B cell (primary cell): ENCODE results near the gene EHBP1L1. TPM values are rescaled to one million over a fixed set of nuclear protein-coding genes. Genes with fewer than 3 reads are reported as not detected.

Experiments used
- ATAC-seq: fragments of 200-7000 bp; cut with Tn5 transposase; one replicate; pipeline ENCODE4 v1.10.0; 2021; ENCODE audit warnings: low read depth, mild to moderate bottlenecking, moderate number of reproducible peaks, moderate library complexity
- CTCF ChIA-PET: fragments of 350-600 bp; sonication (Branson Sonifier 250); formaldehyde crosslinking; loops from one replicate; lab custom pipeline; 2021; ENCODE audit warnings: antibody characterized with exemption, inconsistent platforms; lab: Charles Lee
- POLR2A ChIA-PET: fragments of 350-600 bp; sonication (Branson Sonifier 250); formaldehyde crosslinking; loops from one replicate; lab custom pipeline; 2021; ENCODE audit warnings: antibody characterized with exemption; lab: Charles Lee
- DNase-seq: peaks from one replicate; pipeline ENCODE4 v3.0.0; 2013
- H2AFZ ChIP-seq: 2 replicates; pipeline ENCODE4 v1.6.1; 2012; ENCODE audit warnings: mild to moderate bottlenecking, low read depth, low read length; ENCODE audit not compliant: insufficient read depth, poor library complexity, severe bottlenecking
- H3K27ac ChIP-seq, 2 donors: 1 replicate in 1 of 2; 2 replicates in 1 of 2; pipeline ENCODE4 v1.5.1; 2012 to 2013; ENCODE audit warnings: low read length in 2 of 2, mild to moderate bottlenecking in 2 of 2, moderate library complexity in 1 of 2
- H3K27me3 ChIP-seq, 4 experiments: fragments of 200-600 bp in 1 of 4; sonication (generic) in 1 of 4; replicated peaks in 1 of 4; 1 replicate in 2 of 4; 2 replicates in 2 of 4; pipeline versions ENCODE4 v1.6.1 to v1.7.0; 2013 to 2016; ENCODE audit warnings: low read length in 3 of 4, mild to moderate bottlenecking in 2 of 4, mixed read lengths in 1 of 4, moderate library complexity in 1 of 4; ENCODE audit not compliant: insufficient read depth in 4 of 4, control insufficient read depth in 3 of 4; ENCODE audit errors: control extremely low read depth in 1 of 4
- H3K36me3 ChIP-seq, 2 experiments: replicated peaks in 1 of 2; 1 replicate in 1 of 2; 2 replicates in 1 of 2; pipeline versions ENCODE4 v1.6.1 to v1.7.1; 2013; ENCODE audit warnings: low read length in 1 of 2; ENCODE audit not compliant: insufficient read depth in 2 of 2, control insufficient read depth in 1 of 2; ENCODE audit errors: control extremely low read depth in 1 of 2, extremely low read depth in 1 of 2
- H3K4me1 ChIP-seq, 2 donors: fragments of 200-600 bp in 1 of 2; sonication (generic) in 1 of 2; 1 replicate in 1 of 2; 2 replicates in 1 of 2; pipeline versions ENCODE4 v1.5.1 to v1.6.1; 2013 to 2017; ENCODE audit warnings: low read length in 2 of 2; ENCODE audit not compliant: control insufficient read depth in 2 of 2, insufficient read depth in 2 of 2
- H3K4me2 ChIP-seq: replicated peaks from 2 replicates; pipeline ENCODE3; 2012; ENCODE audit warnings: mild to moderate bottlenecking, low read depth, low read length; ENCODE audit not compliant: poor library complexity, severe bottlenecking
- H3K4me3 ChIP-seq, 5 experiments: fragments of 200-600 bp in 1 of 5; sonication (generic) in 1 of 5; 1 replicate in 3 of 5; 2 replicates in 2 of 5; pipeline versions ENCODE4 v1.5.1 to v1.7.0; 2011 to 2016; ENCODE audit warnings: low read length in 4 of 5, mild to moderate bottlenecking in 4 of 5, low read depth in 2 of 5, control low read depth in 1 of 5, moderate library complexity in 1 of 5; ENCODE audit not compliant: insufficient read depth in 1 of 5; ENCODE audit errors: control extremely low read depth in 1 of 5, extremely low read depth in 1 of 5
- H3K79me2 ChIP-seq: fragments of 200-600 bp; sonication (generic); one replicate; pipeline ENCODE4 v1.6.0; 2016; ENCODE audit warnings: low read length; ENCODE audit not compliant: control insufficient read depth, insufficient read depth
- H3K9ac ChIP-seq: fragments of 200-600 bp; sonication (generic); 2 replicates; pipeline ENCODE4 v1.6.1; 2017; ENCODE audit warnings: mild to moderate bottlenecking, low read length, moderate library complexity
- H3K9me3 ChIP-seq, 3 donors: one replicate each; pipeline versions ENCODE4 v1.6.1 to v1.7.1; 2013; ENCODE audit warnings: low read length in 2 of 3; ENCODE audit not compliant: control insufficient read depth in 2 of 3, insufficient read depth in 1 of 3; ENCODE audit errors: control extremely low read depth in 1 of 3
- H4K20me1 ChIP-seq: 2 replicates; pipeline ENCODE4 v1.6.0; 2012; ENCODE audit warnings: mild to moderate bottlenecking, low read length; ENCODE audit not compliant: insufficient read depth, control insufficient read depth, poor library complexity, severe bottlenecking
- H3K27ac Mint-ChIP-seq: one replicate; pipeline ENCODE4 v1.8.0; 2021; ENCODE audit warnings: mixed read lengths
- H3K27me3 Mint-ChIP-seq: one replicate; pipeline ENCODE4 v1.8.0; 2021; ENCODE audit warnings: mixed read lengths
- H3K4me1 Mint-ChIP-seq: one replicate; pipeline ENCODE4 v1.8.0; 2021; ENCODE audit warnings: mixed read lengths
- H3K4me3 Mint-ChIP-seq: one replicate; pipeline ENCODE4 v1.8.0; 2021; ENCODE audit warnings: mixed read lengths
- H3K9me3 Mint-ChIP-seq: one replicate; pipeline ENCODE4 v1.8.0; 2022; ENCODE audit warnings: mixed read lengths; ENCODE audit not compliant: insufficient read depth
- CTCF ChIP-seq: fragments of 200-600 bp; IDR thresholded peaks from one replicate; pipeline ENCODE4 v1.8.0; 2022; ENCODE audit warnings: antibody characterized with exemption, mild to moderate bottlenecking
- EZH2 ChIP-seq: IDR thresholded peaks from 2 replicates; pipeline ENCODE4 v1.6.1; 2012; ENCODE audit warnings: borderline replicate concordance, low read depth, mild to moderate bottlenecking, moderate library complexity, low read length; ENCODE audit not compliant: insufficient read depth, poor library complexity, severe bottlenecking
- WGBS: methylation state at CpG from one replicate; pipeline ENCODE4 v1.1.5; 2013; ENCODE audit warnings: missing lambda C conversion rate; ENCODE audit not compliant: insufficient coverage; 5-methylcytosine and 5-hydroxymethylcytosine counted together
- intact Hi-C: fragments of 100-400 bp; cut with micrococcal nuclease; formaldehyde crosslinking; loops from one replicate; pipeline ENCODE4 v1.10.0; 2022
- polyA plus RNA-seq: library from polyadenylated mRNA; depleted of rRNA; stranded (reverse); fragments of >200 nt; gene quantifications from 2 replicates; pipeline ENCODE4 v1.2.3, GENCODE V29; 2012
- total RNA-seq, 2 donors: library from RNA; stranded (reverse); fragments of 120-200 nt in 1 of 2; gene quantifications; 1 replicate in 1 of 2; 2 replicates in 1 of 2; pipeline versions ENCODE4 v1.2.3 to v1.2.4, GENCODE V29; 2013 to 2022

The EHBP1L1 gene
- total and polyA plus RNA-seq, 2 donors (not counting 1 experiment from before 2014, with no cell fraction given), result 202 to 279 TPM

GRCh38 chr11:65625628-65626342 is 49.9 kb downstream of the EHBP1L1 start:
- Histone ChIP-seq H3K4me3 (no peak overlapping the region), H3K4me2 (peak overlapping the region; percentile 56), H3K9ac (no peak overlapping the region), H3K79me2 (peaks cover 73% of the 10 kb centered on the region), H3K27me3 (no peaks in the 10 kb centered on the region), H3K27ac (no peak overlapping the region), H3K36me3 (peaks cover 0 to 87% of the 10 kb centered on the region in 2 experiments), H3K4me1 (peaks cover 6 to 11% of the 10 kb centered on the region in 2 donors), H4K20me1 (peaks cover 34% of the 10 kb centered on the region), H2AFZ (no peak overlapping the region), H3K9me3 (no peaks in the 10 kb centered on the region)
- DNase-seq (peak; percentile 84), ATAC-seq (peak; percentile 95)
- H3K27ac Mint-ChIP-seq, result peak overlapping the region; percentile 5
- intact Hi-C loops, result loop anchor here (1.0 kb wide), 5 partner anchors 13 to 364 kb away; partner anchors contain the start of gene SIPA1
- H3K27me3 Mint-ChIP-seq, result no peaks in the 10 kb centered on the region
- TF ChIP-seq CTCF (peak; percentile 83), EZH2 (no peak)
- ChIA-PET CTCF (interaction anchor here (0.6 to 6.7 kb wide), 38 partner anchors 8 to 363 kb away, joined by 3 to 86 read pairs (median 5); partner anchors contain the start of genes AP5B1, CCDC85B, KAT5 and PCNX3), POLR2A (interaction anchor here (1.1 to 2.1 kb wide), 7 partner anchors 11 to 86 kb away, joined by 3 to 13 read pairs (median 5); partner anchors contain the start of genes KAT5, PCNX3, RELA and SIPA1)
- WGBS, result 74% methylated on average over 28 of the region's 30 CpGs
- H3K4me1 Mint-ChIP-seq, result peaks cover 12% of the 10 kb centered on the region
- H3K9me3 Mint-ChIP-seq, result no peaks in the 10 kb centered on the region
- H3K4me3 Mint-ChIP-seq, result no peak overlapping the region

DNA sequence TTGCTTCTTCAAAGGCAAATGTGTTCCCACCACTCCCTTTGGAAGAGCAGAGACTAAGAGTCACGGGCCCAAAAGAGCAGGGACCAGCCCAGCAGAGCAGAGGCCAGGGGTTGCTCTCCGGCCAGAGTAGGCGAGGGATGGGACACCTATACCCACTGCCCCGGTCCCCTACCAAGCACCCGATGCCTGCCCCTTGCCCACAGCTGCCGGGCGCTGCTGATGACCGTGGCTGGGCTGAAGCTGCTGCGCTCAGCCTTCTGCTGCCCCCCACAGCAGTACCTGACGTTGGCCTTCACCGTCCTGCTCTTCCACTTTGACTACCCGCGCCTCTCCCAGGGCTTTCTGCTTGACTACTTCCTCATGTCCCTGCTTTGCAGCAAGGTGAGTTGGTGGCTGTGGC is 51.3 kb downstream of the EHBP1L1 start:
- H2AFZ ChIP-seq, result no peak overlapping the region
- no peak overlapping the region for H3K4me3 ChIP-seq
- H4K20me1 ChIP-seq, result peaks cover 35% of the 10 kb centered on the region
- POLR2A ChIA-PET, result interaction anchor here (1.6 to 2.1 kb wide), 3 partner anchors 10 to 84 kb away, joined by 7 to 13 read pairs (median 10); partner anchors contain the start of genes KAT5 and SIPA1
- Mint-ChIP-seq H3K4me3 (no peak overlapping the region), H3K4me1 (peaks cover 9% of the 10 kb centered on the region), H3K9me3 (no peaks in the 10 kb centered on the region), H3K27me3 (no peaks in the 10 kb centered on the region), H3K27ac (no peak overlapping the region)
- peaks cover 6 to 11% of the 10 kb centered on the region in 2 donors for H3K4me1 ChIP-seq
- H3K9ac ChIP-seq, result no peak overlapping the region
- DNase-seq, result no peak
- no peak for TF ChIP-seq EZH2
- no peak for TF ChIP-seq CTCF
- no peaks in the 10 kb centered on the region for H3K27me3 ChIP-seq
- no peak for ATAC-seq
- CTCF ChIA-PET, result interaction anchor here (1.4 to 6.7 kb wide), 13 partner anchors 10 to 263 kb away, joined by 4 to 86 read pairs (median 12); partner anchors contain the start of genes CCDC85B, KAT5, PCNX3 and RELA
- H3K79me2 ChIP-seq, result peaks cover 78% of the 10 kb centered on the region
- H3K27ac ChIP-seq, result no peak overlapping the region
- H3K4me2 ChIP-seq, result no peak overlapping the region
- peaks cover 0 to 84% of the 10 kb centered on the region in 2 experiments for H3K36me3 ChIP-seq
- no peaks in the 10 kb centered on the region for H3K9me3 ChIP-seq
- WGBS, result 95% methylated on average over 10 of the region's 13 CpGs
- intact Hi-C loops, result no loop called here
